ENCODE results near the gene LSAMP.

The LSAMP gene

GRCh38 chr3:116394365-116394764 lies 50.9 kb downstream of the LSAMP start:
- Histone ChIP-seq H3K36me3 (ENCODE audit: control insufficient read depth, insufficient read depth, low read length) (no peaks in the 10 kb centered on the region), H3K4me3 (replicated peaks; ENCODE audit: low read depth, low read length) (no peak overlapping the region), H3K27me3 (replicated peaks; ENCODE audit: control insufficient read depth, insufficient read depth, low read length) (no peaks in the 10 kb centered on the region)
- TF ChIP-seq CTCF (IDR thresholded peaks at IDR 0.05; ENCODE audit: insufficient read depth, low read length, poor library complexity, severe bottlenecking) = no peak
- no peak for DNase-seq (ENCODE audit: extremely low read depth, insufficient read length)

- DNase-seq (ENCODE audit: extremely low read depth, insufficient read length) = no peak
- TF ChIP-seq CTCF (IDR thresholded peaks at IDR 0.05; ENCODE audit: insufficient read depth, low read length, poor library complexity, severe bottlenecking) = no peak
- H3K4me3 ChIP-seq (replicated peaks; ENCODE audit: low read depth, low read length) = no peak overlapping the region
- no peaks in the 10 kb centered on the region for H3K27me3 ChIP-seq (replicated peaks; ENCODE audit: control insufficient read depth, insufficient read depth, low read length)
- no peaks in the 10 kb centered on the region for H3K36me3 ChIP-seq (ENCODE audit: control insufficient read depth, insufficient read depth, low read length)
These were observed 52.1 kb downstream of the LSAMP start for GRCh38 chr3:116393199-116393598.

- H3K36me3 ChIP-seq (ENCODE audit: control insufficient read depth, insufficient read depth, low read length) = no peaks in the 10 kb centered on the region
- no peak for DNase-seq (ENCODE audit: extremely low read depth, insufficient read length)
- no peak for TF ChIP-seq CTCF (IDR thresholded peaks at IDR 0.05; ENCODE audit: insufficient read depth, low read length, poor library complexity, severe bottlenecking)
- no peak overlapping the region for H3K4me3 ChIP-seq (replicated peaks; ENCODE audit: low read depth, low read length)
- no peaks in the 10 kb centered on the region for H3K27me3 ChIP-seq (replicated peaks; ENCODE audit: control insufficient read depth, insufficient read depth, low read length)
These were observed 53.0 kb downstream of the LSAMP start for GRCh38 chr3:116392291-116392690.

- no peak for TF ChIP-seq CTCF (IDR thresholded peaks at IDR 0.05; ENCODE audit: insufficient read depth, low read length, poor library complexity, severe bottlenecking)
- H3K27me3 ChIP-seq (replicated peaks; ENCODE audit: control insufficient read depth, insufficient read depth, low read length) = no peaks in the 10 kb centered on the region
These were observed 53.7 kb downstream of the LSAMP start for GRCh38 chr3:116391296-116392201.

GRCh38 chr3:116390318-116390717 lies 55.0 kb downstream of the LSAMP start:
- H3K4me3 ChIP-seq (replicated peaks; ENCODE audit: low read depth, low read length) = no peak overlapping the region
- no peak for DNase-seq (ENCODE audit: extremely low read depth, insufficient read length)
- H3K27me3 ChIP-seq (replicated peaks; ENCODE audit: control insufficient read depth, insufficient read depth, low read length) = no peaks in the 10 kb centered on the region
- H3K36me3 ChIP-seq (ENCODE audit: control insufficient read depth, insufficient read depth, low read length) = no peaks in the 10 kb centered on the region
- no peak for TF ChIP-seq CTCF (IDR thresholded peaks at IDR 0.05; ENCODE audit: insufficient read depth, low read length, poor library complexity, severe bottlenecking)

More at GRCh38 chr3:116391296-116392201, 53.7 kb downstream of the LSAMP start:
- Histone ChIP-seq H3K4me3 (replicated peaks; ENCODE audit: low read depth, low read length) (no peak overlapping the region), H3K36me3 (ENCODE audit: control insufficient read depth, insufficient read depth, low read length) (no peaks in the 10 kb centered on the region)
- no peak for DNase-seq (ENCODE audit: extremely low read depth, insufficient read length)

All from GM06990 (cell line).